A549 (cell line): ENCODE measurements around the gene CACNA1G. TPM values are rescaled to one million over a fixed set of nuclear protein-coding genes. Genes with fewer than 3 reads are reported as not detected.
A peak's percentile ranks its signal among the peaks of the same experiment; 100 is the strongest.

ENCODE experiments used
- ATAC-seq, 2 experiments: fragments of 200-7000 bp in 1 of 2; fragments of >200 bp in 1 of 2; cut with Nextera tagmentation in 1 of 2; cut with Tn5 transposase in 1 of 2; 3 replicates each; pipeline versions ENCODE4 v1.8.0 to v1.9.1; 2018 to 2020; ENCODE audit warnings: mild to moderate bottlenecking in 1 of 2, moderate library complexity in 1 of 2
- CTCF ChIA-PET: fragments of 300-600 bp; sonication (Branson Sonifier 250); formaldehyde crosslinking; extraction: SDS; loops from one replicate; lab custom pipeline; 2021; ENCODE audit warnings: antibody characterized with exemption, inconsistent platforms; lab: Yijun Ruan, JAX
- POLR2A ChIA-PET: fragments of 350-600 bp; formaldehyde crosslinking; extraction: SDS; loops from one replicate; lab custom pipeline; 2021; ENCODE audit warnings: antibody characterized with exemption, inconsistent platforms; lab: Yijun Ruan, JAX
- DNase-seq, 2 experiments: peaks; one replicate each; pipeline versions ENCODE4 v3.0.0 to v3.0.0-alpha.2; 2011 to 2016; ENCODE audit warnings: low read depth in 1 of 2, low spot score in 1 of 2
- FAIRE-seq: peaks from 2 replicates; lab custom pipeline; 2011; peaks lifted over from hg19 to GRCh38; lab: Jason Lieb, UNC
- H3K27ac ChIP-seq, 2 experiments: fragments of >200 bp; sonication (Bioruptor Twin); formaldehyde crosslinking; 3 replicates each; pipeline ENCODE4 v1.5.1; 2016 to 2017
- H3K4me1 ChIP-seq: fragments of >200 bp; sonication (Bioruptor Twin); formaldehyde crosslinking; 3 replicates; pipeline ENCODE4 v1.6.1; 2016
- H3K4me2 ChIP-seq: fragments of >200 bp; sonication (Bioruptor Twin); formaldehyde crosslinking; 3 replicates; pipeline ENCODE4 v1.6.1; 2016
- H3K4me3 ChIP-seq: fragments of >200 bp; sonication (Bioruptor Twin); formaldehyde crosslinking; 3 replicates; pipeline ENCODE4 v1.5.1; 2016
- H3K9me3 ChIP-seq: fragments of >200 bp; sonication (Bioruptor Twin); formaldehyde crosslinking; 3 replicates; pipeline ENCODE4 v1.6.1; 2016
- BCL3 ChIP-seq: fragments of >200 bp; sonication (Bioruptor Twin); formaldehyde crosslinking; IDR thresholded peaks from 3 replicates; pipeline ENCODE4 v1.6.1; 2016
- CBX2 ChIP-seq: fragments of 200-600 bp; sonication (generic); IDR thresholded peaks from 2 replicates; pipeline ENCODE4 v1.6.1; 2016; ENCODE audit warnings: low read depth, mild to moderate bottlenecking, borderline replicate concordance
- EHMT2 ChIP-seq: fragments of 200-600 bp; sonication (generic); IDR thresholded peaks from 2 replicates; pipeline ENCODE4 v1.6.1; 2016; ENCODE audit warnings: antibody characterized with exemption, low read depth, mild to moderate bottlenecking, moderate library complexity
- EP300 ChIP-seq, 2 experiments: fragments of >200 bp; sonication (Bioruptor Twin); formaldehyde crosslinking; IDR thresholded peaks; 2 replicates in 1 of 2; 3 replicates in 1 of 2; pipeline ENCODE4 v1.6.1; 2016 to 2017
- FOSL2 ChIP-seq, 2 experiments: fragments of 450-650 bp in 1 of 2; fragments of >200 bp in 1 of 2; sonication (Bioruptor Twin) in 1 of 2; formaldehyde crosslinking; IDR thresholded peaks; 2 replicates each; pipeline versions ENCODE4 v1.5.0 to v1.6.1; 2016 to 2020; ENCODE audit warnings: mild to moderate bottlenecking in 1 of 2, moderate library complexity in 1 of 2
- HOXB5 ChIP-seq: fragments of 250-450 bp; sonication (Bioruptor Pico); IDR thresholded peaks from 2 replicates; pipeline ENCODE4 v1.5.0; 2020; ENCODE audit warnings: mild to moderate bottlenecking, moderate library complexity
- JUN ChIP-seq, 2 experiments: fragments of >200 bp; sonication (Bioruptor Twin); formaldehyde crosslinking; IDR thresholded peaks; 2 replicates in 1 of 2; 3 replicates in 1 of 2; pipeline ENCODE4 v1.6.1; 2016 to 2017
- NR3C1 ChIP-seq: fragments of >200 bp; sonication (Bioruptor Twin); formaldehyde crosslinking; IDR thresholded peaks from 3 replicates; pipeline ENCODE4 v1.6.1; 2017
- PBX3 ChIP-seq: IDR thresholded peaks from 2 replicates; pipeline ENCODE4 v1.6.1; 2012
- RAD21 ChIP-seq, 2 experiments: fragments of >200 bp in 1 of 2; sonication (Bioruptor Twin) in 1 of 2; formaldehyde crosslinking in 1 of 2; IDR thresholded peaks in 1 of 2; conservative IDR thresholded peaks in 1 of 2; 2 replicates in 1 of 2; 3 replicates in 1 of 2; pipeline ENCODE4 v1.6.1; 2012 to 2018; ENCODE audit warnings: inconsistent platforms in 1 of 2
- REST ChIP-seq: fragments of 200-600 bp; sonication (generic); IDR thresholded peaks from 2 replicates; pipeline ENCODE4 v1.6.1; 2016; ENCODE audit warnings: antibody characterized with exemption, mild to moderate bottlenecking, moderate library complexity
- RNF2 ChIP-seq: fragments of 200-600 bp; sonication (generic); IDR thresholded peaks from 2 replicates; pipeline ENCODE4 v1.6.1; 2016; ENCODE audit warnings: low read depth, mild to moderate bottlenecking, antibody characterized with exemption, moderate library complexity, borderline replicate concordance
- WGBS: methylation state at CpG from one replicate; pipeline ENCODE4 v1.1.6; 2017; ENCODE audit errors: missing lambda C conversion rate; 5-methylcytosine and 5-hydroxymethylcytosine counted together
- polyA plus RNA-seq, 4 experiments: library from polyadenylated mRNA; depleted of rRNA in 3 of 4; stranded (reverse); fragments of >200 nt; fragmentation: RNase III in 1 of 4; extraction: RNeasy Plus Mini Kit Qiagen cat#74134 plus additional on column Dnase treatment in 1 of 4; gene quantifications; 2 replicates in 3 of 4; 3 replicates in 1 of 4; pipeline ENCODE4 v1.2.3, GENCODE V29; 2011 to 2017
- TF ChIP-seq, protein P1 (sequence below): fragments of 450-650 bp; IDR thresholded peaks from 2 replicates; pipeline ENCODE4 v1.6.1; 2014; ENCODE audit warnings: antibody characterized with exemption
- TF ChIP-seq, protein P2 (sequence below): fragments of 250-450 bp; sonication (Bioruptor Pico); IDR thresholded peaks from 2 replicates; pipeline ENCODE4 v1.5.0; 2021; ENCODE audit warnings: mild to moderate bottlenecking, moderate library complexity, borderline replicate concordance
- TF ChIP-seq, protein P3 (sequence below): fragments of 150-350 bp; IDR thresholded peaks from 2 replicates; pipeline ENCODE4 v1.6.1; 2014; ENCODE audit warnings: low read depth, mild to moderate bottlenecking, low read length

The CACNA1G gene
- polyA plus RNA-seq, 2 of the 4 experiments (the other 2 are of a cell fraction) = 4.0 to 8.9 TPM

DNA sequence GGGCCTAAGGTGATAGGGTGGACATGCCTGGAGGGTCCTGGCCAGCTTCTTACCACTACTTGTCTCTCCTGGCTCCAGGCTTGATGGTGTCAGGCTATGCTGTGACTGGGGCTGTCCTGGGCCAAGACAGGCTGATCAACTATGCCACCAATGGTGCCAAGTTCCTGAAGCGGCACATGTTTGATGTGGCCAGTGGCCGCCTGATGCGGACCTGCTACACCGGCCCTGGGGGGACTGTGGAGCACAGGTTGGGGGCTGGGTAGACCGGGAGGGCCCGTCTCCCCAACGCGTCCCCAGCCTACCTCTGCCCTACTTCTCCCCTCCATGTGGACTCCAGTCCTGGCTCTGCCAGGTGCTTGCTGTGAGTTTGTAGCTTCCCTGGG lies 9.1 kb upstream of the CACNA1G start:
- H3K9me3 ChIP-seq = no peaks in the 10 kb centered on the region
- DNase-seq = no peak
- WGBS = 95% methylated on average over 8 of the region's 8 CpGs
- TF ChIP-seq JUN (IDR thresholded peaks at IDR 0.05) (0 out of 5 replicates have a peak, but pooled peaks of 1 of the 2 experiments have one; percentile 3), EP300 (IDR thresholded peaks at IDR 0.05) (no peak), NR3C1 (no peak)
- TF ChIP-seq, all 56 proteins: peak for 1
- peaks cover 33% of the 10 kb centered on the region for H3K4me1 ChIP-seq
- ATAC-seq = no peak
- POLR2A ChIA-PET = interaction anchor here (0.7 to 3.1 kb wide), 14 partner anchors 9 to 168 kb away, joined by 3 to 22 read pairs (median 8); partner anchors contain the start of genes CACNA1G and LUC7L3
- H3K27ac ChIP-seq = peak overlapping the region; percentile 41 to 95
- CTCF ChIA-PET = interaction anchor here (0.6 to 23.7 kb wide), 61 partner anchors 10 to 409 kb away, joined by 3 to 753 read pairs (median 6); partner anchors contain the start of genes ABCC3, ANKRD40, ANKRD40CL and CACNA1G
- no peak overlapping the region for H3K4me2 ChIP-seq
- H3K4me3 ChIP-seq = no peak overlapping the region
- no peak for FAIRE-seq

- FAIRE-seq = no peak
- Histone ChIP-seq H3K4me1 (peaks cover 30% of the 10 kb centered on the region), H3K27ac (peak overlapping the region in 1 of 2 experiments; percentile 95; a peak in 3 of 6 replicates), H3K4me3 (no peak overlapping the region), H3K4me2 (no peak overlapping the region), H3K9me3 (no peaks in the 10 kb centered on the region)
- WGBS = 94% methylated on average over 11 of the region's 12 CpGs
- no peak for ATAC-seq
- DNase-seq = no peak
- CTCF ChIA-PET = interaction anchor here (0.6 to 23.7 kb wide), 21 partner anchors 10 to 301 kb away, joined by 3 to 753 read pairs (median 14); partner anchors contain the start of genes ABCC3, ANKRD40, CACNA1G and RSAD1
- POLR2A ChIA-PET = interaction anchor here (1.9 kb wide), 1 partner anchor 167 kb away, joined by 12 read pairs; the partner anchor contains the start of gene LUC7L3
- TF ChIP-seq RAD21 (conservative IDR thresholded peaks at IDR 0.05 in 1 of 2, IDR thresholded peaks at IDR 0.05 in 1 of 2) (no peak), JUN (IDR thresholded peaks at IDR 0.05) (0 out of 5 replicates have a peak, but pooled peaks of 1 of the 2 experiments have one; percentile 1)
Observed at GRCh38 chr17:50551884-50552283, 8.6 kb upstream of the CACNA1G start.

GRCh38 chr17:50554201-50554600 lies 6.3 kb upstream of the CACNA1G start:
- whole genome bisulfite sequencing = 93% methylated on average over 17 of the region's 17 CpGs
- ChIA-PET POLR2A (no interaction called here), CTCF (interaction anchor here (0.6 to 23.7 kb wide), 5 partner anchors 72 to 142 kb away, joined by 3 to 753 read pairs (median 3); partner anchors contain the start of gene ANKRD40)
- H3K9me3 ChIP-seq = no peaks in the 10 kb centered on the region
- no peak for FAIRE-seq
- ATAC-seq = no peak
- TF ChIP-seq RNF2 (no peak), CBX2 (no peak), EHMT2 (no peak)
- TF ChIP-seq, protein P1, sequence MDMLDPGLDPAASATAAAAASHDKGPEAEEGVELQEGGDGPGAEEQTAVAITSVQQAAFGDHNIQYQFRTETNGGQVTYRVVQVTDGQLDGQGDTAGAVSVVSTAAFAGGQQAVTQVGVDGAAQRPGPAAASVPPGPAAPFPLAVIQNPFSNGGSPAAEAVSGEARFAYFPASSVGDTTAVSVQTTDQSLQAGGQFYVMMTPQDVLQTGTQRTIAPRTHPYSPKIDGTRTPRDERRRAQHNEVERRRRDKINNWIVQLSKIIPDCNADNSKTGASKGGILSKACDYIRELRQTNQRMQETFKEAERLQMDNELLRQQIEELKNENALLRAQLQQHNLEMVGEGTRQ = no peak
- TF ChIP-seq, all 56 proteins: peak for 0
- Histone ChIP-seq H3K4me1 (peaks cover 13% of the 10 kb centered on the region; the same call in 2 of the 3 replicates), H3K4me2 (no peak overlapping the region), H3K4me3 (no peak overlapping the region), H3K27ac (no peak overlapping the region)
- DNase-seq = no peak

GRCh38 chr17:50556803-50557202 lies 3.7 kb upstream of the CACNA1G start:
- H3K4me3 ChIP-seq = no peak overlapping the region
- FAIRE-seq (no peak), DNase-seq (no peak), ATAC-seq (no peak)
- H3K9me3 ChIP-seq = no peaks in the 10 kb centered on the region
- ChIA-PET CTCF (interaction anchor here (0.7 to 23.7 kb wide), 7 partner anchors 9 to 404 kb away, joined by 3 to 753 read pairs (median 10); partner anchors contain the start of genes ANKRD40 and SPATA20), POLR2A (interaction anchor here (1.0 kb wide), 1 partner anchor 81 kb away, joined by 3 read pairs; no protein-coding TSS in a partner anchor)
- WGBS = 79% methylated on average over 5 of the region's 5 CpGs
- no peak overlapping the region for H3K4me2 ChIP-seq
- peaks cover 8% of the 10 kb centered on the region; the same call in 2 of the 3 replicates for H3K4me1 ChIP-seq
- no peak overlapping the region for H3K27ac ChIP-seq
- TF ChIP-seq REST (no peak), PBX3 (no peak), FOSL2 (IDR thresholded peaks at IDR 0.05) (no peak), FOSL2 (CRISPR knock-in tag; IDR thresholded peaks at IDR 0.05) (no peak), HOXB5 (CRISPR knock-in tag) (no peak), BCL3 (no peak)
- TF ChIP-seq, protein P2, sequence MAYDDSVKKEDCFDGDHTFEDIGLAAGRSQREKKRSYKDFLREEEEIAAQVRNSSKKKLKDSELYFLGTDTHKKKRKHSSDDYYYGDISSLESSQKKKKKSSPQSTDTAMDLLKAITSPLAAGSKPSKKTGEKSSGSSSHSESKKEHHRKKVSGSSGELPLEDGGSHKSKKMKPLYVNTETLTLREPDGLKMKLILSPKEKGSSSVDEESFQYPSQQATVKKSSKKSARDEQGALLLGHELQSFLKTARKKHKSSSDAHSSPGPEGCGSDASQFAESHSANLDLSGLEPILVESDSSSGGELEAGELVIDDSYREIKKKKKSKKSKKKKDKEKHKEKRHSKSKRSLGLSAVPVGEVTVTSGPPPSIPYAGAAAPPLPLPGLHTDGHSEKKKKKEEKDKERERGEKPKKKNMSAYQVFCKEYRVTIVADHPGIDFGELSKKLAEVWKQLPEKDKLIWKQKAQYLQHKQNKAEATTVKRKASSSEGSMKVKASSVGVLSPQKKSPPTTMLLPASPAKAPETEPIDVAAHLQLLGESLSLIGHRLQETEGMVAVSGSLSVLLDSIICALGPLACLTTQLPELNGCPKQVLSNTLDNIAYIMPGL (CRISPR knock-in tag) = no peak
- TF ChIP-seq, protein P3, sequence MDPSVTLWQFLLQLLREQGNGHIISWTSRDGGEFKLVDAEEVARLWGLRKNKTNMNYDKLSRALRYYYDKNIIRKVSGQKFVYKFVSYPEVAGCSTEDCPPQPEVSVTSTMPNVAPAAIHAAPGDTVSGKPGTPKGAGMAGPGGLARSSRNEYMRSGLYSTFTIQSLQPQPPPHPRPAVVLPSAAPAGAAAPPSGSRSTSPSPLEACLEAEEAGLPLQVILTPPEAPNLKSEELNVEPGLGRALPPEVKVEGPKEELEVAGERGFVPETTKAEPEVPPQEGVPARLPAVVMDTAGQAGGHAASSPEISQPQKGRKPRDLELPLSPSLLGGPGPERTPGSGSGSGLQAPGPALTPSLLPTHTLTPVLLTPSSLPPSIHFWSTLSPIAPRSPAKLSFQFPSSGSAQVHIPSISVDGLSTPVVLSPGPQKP = no peak
